CD14-positive monocyte (primary cell): ENCODE results near the gene KRT79. TPM values are rescaled to one million over a fixed set of nuclear protein-coding genes. Genes with fewer than 3 reads are reported as not detected.

ENCODE experiments used
- DNase-seq, 3 donors: peaks; one replicate each; pipeline ENCODE4 v3.0.0-alpha.2; 2011 to 2022
- H2AFZ ChIP-seq: 2 replicates; pipeline ENCODE4 v1.6.0; 2012; ENCODE audit warnings: mild to moderate bottlenecking, low read depth, low read length, inconsistent platforms; ENCODE audit not compliant: insufficient read depth, poor library complexity, severe bottlenecking
- H3K27ac ChIP-seq, 2 donors: 1 replicate in 1 of 2; 2 replicates in 1 of 2; pipeline ENCODE4 v1.5.1; 2012 to 2013; ENCODE audit warnings: low read length in 2 of 2, control low read depth in 1 of 2, inconsistent platforms in 1 of 2, low read depth in 1 of 2, mild to moderate bottlenecking in 1 of 2
- H3K27me3 ChIP-seq, 2 donors: one replicate each; pipeline versions ENCODE4 v1.6.0 to v1.6.1; 2011 to 2013; ENCODE audit warnings: low read length in 2 of 2; ENCODE audit not compliant: control insufficient read depth in 2 of 2, insufficient read depth in 2 of 2
- H3K36me3 ChIP-seq, 2 donors: replicated peaks in 1 of 2; 1 replicate in 1 of 2; 2 replicates in 1 of 2; pipeline versions ENCODE4 v1.5.1 to v1.6.1; 2012 to 2013; ENCODE audit warnings: low read length in 2 of 2, control low read depth in 1 of 2, inconsistent platforms in 1 of 2, mild to moderate bottlenecking in 1 of 2; ENCODE audit not compliant: insufficient read depth in 2 of 2, control insufficient read depth in 1 of 2
- H3K4me1 ChIP-seq, 2 donors: 1 replicate in 1 of 2; 2 replicates in 1 of 2; pipeline versions ENCODE4 v1.5.1 to v1.6.1; 2012 to 2013; ENCODE audit warnings: low read length in 2 of 2, control low read depth in 1 of 2, inconsistent platforms in 1 of 2, mild to moderate bottlenecking in 1 of 2, moderate library complexity in 1 of 2; ENCODE audit not compliant: insufficient read depth in 2 of 2, control insufficient read depth in 1 of 2
- H3K4me2 ChIP-seq: replicated peaks from 2 replicates; pipeline ENCODE3; 2012; ENCODE audit warnings: low read length, moderate library complexity, mild to moderate bottlenecking; ENCODE audit not compliant: poor library complexity, severe bottlenecking; ENCODE audit errors: extremely low read depth
- H3K4me3 ChIP-seq, 3 experiments: fragments of 200-600 bp in 1 of 3; sonication (generic) in 1 of 3; replicated peaks in 1 of 3; 1 replicate in 2 of 3; 2 replicates in 1 of 3; pipeline ENCODE4 v1.5.1; 2011 to 2013; ENCODE audit warnings: low read length in 3 of 3, mild to moderate bottlenecking in 3 of 3, control low read depth in 2 of 3, low read depth in 2 of 3, inconsistent platforms in 1 of 3, moderate library complexity in 1 of 3
- H3K79me2 ChIP-seq: 2 replicates; pipeline ENCODE4 v1.6.0; 2012; ENCODE audit warnings: mild to moderate bottlenecking, control low read depth, inconsistent platforms, low read length, moderate library complexity; ENCODE audit not compliant: insufficient read depth
- H3K9ac ChIP-seq: 2 replicates; pipeline ENCODE4 v1.6.0; 2017; ENCODE audit warnings: low read length, mild to moderate bottlenecking; ENCODE audit not compliant: insufficient read depth, poor library complexity, severe bottlenecking
- H3K9me3 ChIP-seq, 2 donors: replicated peaks in 1 of 2; 1 replicate in 1 of 2; 2 replicates in 1 of 2; pipeline versions ENCODE4 v1.5.1 to v1.6.1; 2012 to 2013; ENCODE audit warnings: low read length in 2 of 2, control low read depth in 1 of 2; ENCODE audit not compliant: control insufficient read depth in 1 of 2, insufficient read depth in 1 of 2
- H4K20me1 ChIP-seq: 2 replicates; pipeline ENCODE4 v1.6.0; 2012; ENCODE audit warnings: mild to moderate bottlenecking, low read length, control low read depth, moderate library complexity; ENCODE audit not compliant: insufficient read depth
- H3K27ac Mint-ChIP-seq, 7 donors: one replicate each; pipeline ENCODE4 v1.8.0; 2020; ENCODE audit warnings: mild to moderate bottlenecking in 7 of 7, mixed read lengths in 7 of 7, moderate library complexity in 6 of 7, inconsistent platforms in 2 of 7
- H3K27me3 Mint-ChIP-seq, 3 donors: one replicate each; pipeline ENCODE4 v1.8.0; 2021 to 2022; ENCODE audit warnings: low read depth in 3 of 3, mild to moderate bottlenecking in 3 of 3, mixed read lengths in 3 of 3, moderate library complexity in 3 of 3, inconsistent platforms in 1 of 3
- H3K36me3 Mint-ChIP-seq, 2 donors: one replicate each; pipeline ENCODE4 v1.8.0; 2020; ENCODE audit warnings: mixed read lengths in 2 of 2, inconsistent platforms in 1 of 2, mild to moderate bottlenecking in 1 of 2
- H3K4me1 Mint-ChIP-seq: one replicate; pipeline ENCODE4 v1.8.0; 2020; ENCODE audit warnings: mild to moderate bottlenecking, mixed read lengths
- H3K4me3 Mint-ChIP-seq, 2 donors: one replicate each; pipeline ENCODE4 v1.8.0; 2020; ENCODE audit warnings: mild to moderate bottlenecking in 2 of 2, mixed read lengths in 2 of 2, moderate library complexity in 1 of 2
- H3K9me3 Mint-ChIP-seq, 7 donors: one replicate each; pipeline ENCODE4 v1.8.0; 2020 to 2022; ENCODE audit warnings: mixed read lengths in 7 of 7, mild to moderate bottlenecking in 6 of 7, moderate library complexity in 6 of 7, inconsistent platforms in 2 of 7
- CTCF ChIP-seq: fragments of 200-600 bp; IDR thresholded peaks from one replicate; pipeline ENCODE4 v1.8.0; 2022; ENCODE audit warnings: antibody characterized with exemption, mild to moderate bottlenecking
- WGBS: methylation state at CpG from one replicate; pipeline ENCODE4 v1.1.5; 2013; ENCODE audit warnings: missing lambda C conversion rate; ENCODE audit not compliant: insufficient coverage; 5-methylcytosine and 5-hydroxymethylcytosine counted together
- intact Hi-C, 2 donors: fragments of 100-400 bp; cut with micrococcal nuclease; formaldehyde crosslinking; loops; one replicate each; pipeline versions ENCODE4 v1.15.0 to v1.15.1; 2023
- polyA plus RNA-seq, 3 donors: library from polyadenylated mRNA; depleted of rRNA in 1 of 3; unstranded in 2 of 3; stranded (reverse) in 1 of 3; fragments of 300-500 nt in 2 of 3; fragments of >200 nt in 1 of 3; fragmentation: Illumina TruSeq in 2 of 3; gene quantifications; 1 replicate in 2 of 3; 2 replicates in 1 of 3; pipeline ENCODE4 v1.2.3, GENCODE V29; 2012 to 2021

Gene KRT79
- polyA plus RNA-seq, 3 donors, result not detected

- Histone ChIP-seq H4K20me1 (no peaks in the 10 kb centered on the region), H3K9me3 (no peaks in the 10 kb centered on the region), H3K9ac (no peak overlapping the region), H3K79me2 (no peaks in the 10 kb centered on the region), H3K4me3 (no peak overlapping the region), H3K4me2 (no peak overlapping the region), H2AFZ (no peak overlapping the region), H3K27me3 (no peaks in the 10 kb centered on the region), H3K4me1 (no peaks in the 10 kb centered on the region), H3K27ac (no peak overlapping the region), H3K36me3 (no peaks in the 10 kb centered on the region)
- intact Hi-C loops, result no loop called here
- TF ChIP-seq CTCF, result no peak
- Mint-ChIP-seq H3K27ac (no peak overlapping the region), H3K27me3 (peaks cover 9 to 18% (median 16%) of the 10 kb centered on the region in 3 donors), H3K36me3 (no peaks in the 10 kb centered on the region), H3K9me3 (no peaks in the 10 kb centered on the region), H3K4me3 (no peak overlapping the region), H3K4me1 (peaks cover 2% of the 10 kb centered on the region)
- WGBS, result 94% methylated on average over 3 of the region's 6 CpGs
- DNase-seq, result no peak
Observed at GRCh38 chr12:52849511-52849910, 15.4 kb upstream of the KRT79 start.

- no peaks in the 10 kb centered on the region for H3K9me3 ChIP-seq
- no peak for DNase-seq
Observed at GRCh38 chr12:52848661-52849255, 14.6 kb upstream of the KRT79 start, which contains the start of gene KRT78. TSS of gene KRT78 (minus strand) at chr12:52848994. CDS start at chr12:52848930, 64 bp downstream.

More at GRCh38 chr12:52848661-52849255, 14.6 kb upstream of the KRT79 start, which contains the start of gene KRT78:
- Histone ChIP-seq H2AFZ (no peak within 1 kb of the TSS), H3K9ac (no peak within 1 kb of the TSS), H3K79me2 (no peaks in the 10 kb centered on the region), H3K36me3 (no peaks in the 10 kb centered on the region), H4K20me1 (no peaks in the 10 kb centered on the region), H3K4me2 (no peak within 1 kb of the TSS), H3K4me3 (no peak within 1 kb of the TSS), H3K27ac (no peak within 1 kb of the TSS), H3K27me3 (no peaks in the 10 kb centered on the region), H3K4me1 (no peaks in the 10 kb centered on the region)
- no peak for TF ChIP-seq CTCF
- H3K27me3 Mint-ChIP-seq, result peaks cover 9 to 14% (median 13%) of the 10 kb centered on the region in 3 donors
- WGBS, result 94% methylated on average over 13 of the region's 16 CpGs
- peak within 1 kb of the TSS in 1 of 7 donors; percentile 60 for H3K27ac Mint-ChIP-seq
- intact Hi-C loops, result no loop called here
- H3K9me3 Mint-ChIP-seq, result no peaks in the 10 kb centered on the region
- no peaks in the 10 kb centered on the region for H3K4me1 Mint-ChIP-seq
- H3K36me3 Mint-ChIP-seq, result no peaks in the 10 kb centered on the region
- no peak within 1 kb of the TSS for H3K4me3 Mint-ChIP-seq
